GM23338 (cell line): ENCODE data around the gene TMEM44.

Experiments
- CREB1 ChIP-seq: fragments of 250-450 bp; sonication (Bioruptor Pico); IDR thresholded peaks from 2 replicates; pipeline ENCODE4 v1.5.0; 2020; ENCODE audit warnings: low read depth, mild to moderate bottlenecking, moderate library complexity
- EZH2 ChIP-seq: fragments of 200-600 bp; sonication (generic); IDR thresholded peaks from one replicate; pipeline ENCODE4 v1.8.0; 2017; ENCODE audit warnings: antibody characterized with exemption, mild to moderate bottlenecking, low read depth; ENCODE audit not compliant: unreplicated experiment
- EZH2phosphoT487 ChIP-seq: fragments of 200-600 bp; sonication (generic); IDR thresholded peaks from one replicate; pipeline ENCODE4 v1.8.1; 2018; ENCODE audit warnings: antibody characterized with exemption; ENCODE audit not compliant: unreplicated experiment
- JUNB ChIP-seq: IDR thresholded peaks from one replicate; pipeline ENCODE4 v1.6.1; 2016; ENCODE audit warnings: antibody characterized with exemption; ENCODE audit not compliant: unreplicated experiment
- NANOG ChIP-seq: IDR thresholded peaks from 2 replicates; pipeline ENCODE4 v1.6.1; 2016; ENCODE audit warnings: antibody characterized with exemption, borderline replicate concordance
- POLR2AphosphoS5 ChIP-seq: IDR thresholded peaks from 2 replicates; pipeline ENCODE4 v1.6.1; 2016; ENCODE audit warnings: antibody characterized with exemption, low read depth
- STAT1 ChIP-seq: IDR thresholded peaks from one replicate; pipeline ENCODE4 v1.6.1; 2016; ENCODE audit warnings: antibody characterized with exemption; ENCODE audit not compliant: unreplicated experiment
- TF ChIP-seq, protein P1 (sequence below), 2 experiments: fragments of 200-600 bp in 1 of 2; sonication (generic) in 1 of 2; conservative IDR thresholded peaks; 2 replicates each; pipeline versions ENCODE4 v1.5.1 to v1.6.1; 2016 to 2017; ENCODE audit warnings: antibody characterized with exemption in 2 of 2, low read depth in 2 of 2, mild to moderate bottlenecking in 2 of 2, moderate library complexity in 1 of 2
- TF ChIP-seq, protein P2 (sequence below): IDR thresholded peaks from one replicate; pipeline ENCODE4 v1.6.1; 2018; ENCODE audit warnings: antibody characterized with exemption; ENCODE audit not compliant: unreplicated experiment
- TF ChIP-seq, protein P3 (sequence below): IDR thresholded peaks from 2 replicates; pipeline ENCODE4 v1.6.1; 2016; ENCODE audit warnings: antibody characterized with exemption

DNA sequence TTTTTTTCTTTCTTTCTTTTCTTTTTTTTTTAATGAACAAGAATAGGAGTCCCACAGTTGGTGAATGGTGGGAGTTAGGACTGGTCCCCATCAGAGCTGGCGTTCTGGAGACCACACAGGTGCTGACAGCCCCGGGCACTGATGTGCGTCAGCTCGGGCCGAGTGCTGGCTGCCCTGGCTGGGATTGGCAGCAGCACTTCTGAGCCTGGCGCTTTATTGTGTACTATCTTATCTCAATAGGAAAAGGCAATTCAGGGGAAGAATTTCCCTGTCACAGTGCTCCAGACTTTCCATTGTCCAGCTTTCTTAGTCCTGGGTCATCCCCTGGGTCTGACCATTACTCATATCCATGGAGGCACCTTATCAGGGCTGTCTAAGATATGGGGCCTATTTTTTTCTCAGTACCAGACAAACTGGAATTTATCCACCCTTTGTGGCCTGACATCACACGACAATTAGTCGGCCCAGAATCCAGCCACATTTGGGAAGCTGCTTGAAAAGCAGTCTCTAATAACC is 54.1 kb downstream of the TMEM44 start:
- no peak for TF ChIP-seq EZH2
- TF ChIP-seq, protein P1, sequence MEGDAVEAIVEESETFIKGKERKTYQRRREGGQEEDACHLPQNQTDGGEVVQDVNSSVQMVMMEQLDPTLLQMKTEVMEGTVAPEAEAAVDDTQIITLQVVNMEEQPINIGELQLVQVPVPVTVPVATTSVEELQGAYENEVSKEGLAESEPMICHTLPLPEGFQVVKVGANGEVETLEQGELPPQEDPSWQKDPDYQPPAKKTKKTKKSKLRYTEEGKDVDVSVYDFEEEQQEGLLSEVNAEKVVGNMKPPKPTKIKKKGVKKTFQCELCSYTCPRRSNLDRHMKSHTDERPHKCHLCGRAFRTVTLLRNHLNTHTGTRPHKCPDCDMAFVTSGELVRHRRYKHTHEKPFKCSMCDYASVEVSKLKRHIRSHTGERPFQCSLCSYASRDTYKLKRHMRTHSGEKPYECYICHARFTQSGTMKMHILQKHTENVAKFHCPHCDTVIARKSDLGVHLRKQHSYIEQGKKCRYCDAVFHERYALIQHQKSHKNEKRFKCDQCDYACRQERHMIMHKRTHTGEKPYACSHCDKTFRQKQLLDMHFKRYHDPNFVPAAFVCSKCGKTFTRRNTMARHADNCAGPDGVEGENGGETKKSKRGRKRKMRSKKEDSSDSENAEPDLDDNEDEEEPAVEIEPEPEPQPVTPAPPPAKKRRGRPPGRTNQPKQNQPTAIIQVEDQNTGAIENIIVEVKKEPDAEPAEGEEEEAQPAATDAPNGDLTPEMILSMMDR (conservative IDR thresholded peaks at IDR 0.05; ENCODE audit: low read depth in 2 of 2): no peak
- TF ChIP-seq POLR2AphosphoS5: no peak
- no peak for TF ChIP-seq CREB1 (CRISPR knock-in tag)
- TF ChIP-seq, protein P2, sequence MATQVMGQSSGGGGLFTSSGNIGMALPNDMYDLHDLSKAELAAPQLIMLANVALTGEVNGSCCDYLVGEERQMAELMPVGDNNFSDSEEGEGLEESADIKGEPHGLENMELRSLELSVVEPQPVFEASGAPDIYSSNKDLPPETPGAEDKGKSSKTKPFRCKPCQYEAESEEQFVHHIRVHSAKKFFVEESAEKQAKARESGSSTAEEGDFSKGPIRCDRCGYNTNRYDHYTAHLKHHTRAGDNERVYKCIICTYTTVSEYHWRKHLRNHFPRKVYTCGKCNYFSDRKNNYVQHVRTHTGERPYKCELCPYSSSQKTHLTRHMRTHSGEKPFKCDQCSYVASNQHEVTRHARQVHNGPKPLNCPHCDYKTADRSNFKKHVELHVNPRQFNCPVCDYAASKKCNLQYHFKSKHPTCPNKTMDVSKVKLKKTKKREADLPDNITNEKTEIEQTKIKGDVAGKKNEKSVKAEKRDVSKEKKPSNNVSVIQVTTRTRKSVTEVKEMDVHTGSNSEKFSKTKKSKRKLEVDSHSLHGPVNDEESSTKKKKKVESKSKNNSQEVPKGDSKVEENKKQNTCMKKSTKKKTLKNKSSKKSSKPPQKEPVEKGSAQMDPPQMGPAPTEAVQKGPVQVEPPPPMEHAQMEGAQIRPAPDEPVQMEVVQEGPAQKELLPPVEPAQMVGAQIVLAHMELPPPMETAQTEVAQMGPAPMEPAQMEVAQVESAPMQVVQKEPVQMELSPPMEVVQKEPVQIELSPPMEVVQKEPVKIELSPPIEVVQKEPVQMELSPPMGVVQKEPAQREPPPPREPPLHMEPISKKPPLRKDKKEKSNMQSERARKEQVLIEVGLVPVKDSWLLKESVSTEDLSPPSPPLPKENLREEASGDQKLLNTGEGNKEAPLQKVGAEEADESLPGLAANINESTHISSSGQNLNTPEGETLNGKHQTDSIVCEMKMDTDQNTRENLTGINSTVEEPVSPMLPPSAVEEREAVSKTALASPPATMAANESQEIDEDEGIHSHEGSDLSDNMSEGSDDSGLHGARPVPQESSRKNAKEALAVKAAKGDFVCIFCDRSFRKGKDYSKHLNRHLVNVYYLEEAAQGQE: no peak
- no peak for TF ChIP-seq EZH2phosphoT487
- TF ChIP-seq, protein P3, sequence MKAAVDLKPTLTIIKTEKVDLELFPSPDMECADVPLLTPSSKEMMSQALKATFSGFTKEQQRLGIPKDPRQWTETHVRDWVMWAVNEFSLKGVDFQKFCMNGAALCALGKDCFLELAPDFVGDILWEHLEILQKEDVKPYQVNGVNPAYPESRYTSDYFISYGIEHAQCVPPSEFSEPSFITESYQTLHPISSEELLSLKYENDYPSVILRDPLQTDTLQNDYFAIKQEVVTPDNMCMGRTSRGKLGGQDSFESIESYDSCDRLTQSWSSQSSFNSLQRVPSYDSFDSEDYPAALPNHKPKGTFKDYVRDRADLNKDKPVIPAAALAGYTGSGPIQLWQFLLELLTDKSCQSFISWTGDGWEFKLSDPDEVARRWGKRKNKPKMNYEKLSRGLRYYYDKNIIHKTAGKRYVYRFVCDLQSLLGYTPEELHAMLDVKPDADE: no peak
- no peak for TF ChIP-seq NANOG
- no peak for TF ChIP-seq STAT1
- no peak for TF ChIP-seq JUNB
